ENCODE measurements around the gene KIF16B. TPM values are rescaled to one million over a fixed set of nuclear protein-coding genes. Genes with fewer than 3 reads are reported as not detected.
"Not testable (repeated sequence)": the region's sequence is repeated elsewhere in the genome, so short reads cannot be mapped to it uniquely, and the experiment has no call there.

The KIF16B gene
- polyA plus RNA-seq, 12 donors, result 7.9 to 33.0 (median 22.5) TPM; not detected in 1

GRCh38 chr20:16590041-16590633 lies 16.9 kb upstream of the KIF16B start:
- no peak for DNase-seq

- DNase-seq, result no peak
Measured at GRCh38 chr20:16589623-16590022, 16.4 kb upstream of the KIF16B start.

GRCh38 chr20:16588241-16588640 lies 15.0 kb upstream of the KIF16B start:
- DNase-seq, result no peak

GRCh38 chr20:16587066-16587465 lies 13.8 kb upstream of the KIF16B start:
- no peak for DNase-seq

DNA sequence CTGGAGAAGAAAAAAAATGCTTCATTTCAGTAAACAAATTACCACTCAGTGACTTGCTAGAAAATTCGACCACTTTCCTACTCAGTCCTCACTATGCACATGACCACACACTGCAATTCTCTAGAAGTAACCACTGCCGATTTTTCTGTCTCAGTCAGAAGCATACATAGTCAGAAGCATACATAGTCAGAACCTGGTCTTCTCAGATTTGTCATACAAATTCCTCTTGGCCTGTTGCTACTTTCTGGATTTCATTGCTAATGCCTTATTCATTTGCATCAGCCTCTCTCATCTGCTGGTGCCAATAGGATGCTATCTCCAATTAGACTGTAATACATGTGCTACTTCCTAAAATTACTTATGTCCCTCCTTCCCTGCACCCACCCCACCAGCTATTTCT lies 10.2 kb upstream of the KIF16B start:
- DNase-seq, result no peak

- DNase-seq, result no peak
Measured at GRCh38 chr20:16581241-16581640, 8.0 kb upstream of the KIF16B start.

DNA sequence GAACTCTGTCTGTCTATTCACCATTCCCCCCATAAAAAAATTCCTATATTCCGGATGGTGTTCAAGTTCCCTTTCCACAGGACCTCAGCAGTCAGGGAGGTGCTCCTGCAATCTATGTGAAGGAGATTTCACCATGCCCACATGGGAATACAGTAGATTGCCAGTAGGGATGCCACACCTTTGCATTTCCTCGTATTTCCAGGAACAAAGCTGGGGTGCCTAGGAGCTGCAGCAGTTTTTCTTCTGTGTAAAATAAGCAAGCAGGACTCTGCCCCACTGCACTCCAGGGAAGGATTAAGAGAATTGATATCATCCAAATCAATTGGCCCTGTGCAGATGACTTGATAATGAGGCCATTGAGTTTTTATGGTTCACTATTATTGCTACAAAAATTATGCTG lies 7.4 kb upstream of the KIF16B start:
- no peak for DNase-seq

- DNase-seq, result peak; percentile 38
Measured at GRCh38 chr20:16580147-16580546, 6.9 kb upstream of the KIF16B start.

- DNase-seq, result no peak
Measured at GRCh38 chr20:16576219-16576618, 3.0 kb upstream of the KIF16B start.

DNA sequence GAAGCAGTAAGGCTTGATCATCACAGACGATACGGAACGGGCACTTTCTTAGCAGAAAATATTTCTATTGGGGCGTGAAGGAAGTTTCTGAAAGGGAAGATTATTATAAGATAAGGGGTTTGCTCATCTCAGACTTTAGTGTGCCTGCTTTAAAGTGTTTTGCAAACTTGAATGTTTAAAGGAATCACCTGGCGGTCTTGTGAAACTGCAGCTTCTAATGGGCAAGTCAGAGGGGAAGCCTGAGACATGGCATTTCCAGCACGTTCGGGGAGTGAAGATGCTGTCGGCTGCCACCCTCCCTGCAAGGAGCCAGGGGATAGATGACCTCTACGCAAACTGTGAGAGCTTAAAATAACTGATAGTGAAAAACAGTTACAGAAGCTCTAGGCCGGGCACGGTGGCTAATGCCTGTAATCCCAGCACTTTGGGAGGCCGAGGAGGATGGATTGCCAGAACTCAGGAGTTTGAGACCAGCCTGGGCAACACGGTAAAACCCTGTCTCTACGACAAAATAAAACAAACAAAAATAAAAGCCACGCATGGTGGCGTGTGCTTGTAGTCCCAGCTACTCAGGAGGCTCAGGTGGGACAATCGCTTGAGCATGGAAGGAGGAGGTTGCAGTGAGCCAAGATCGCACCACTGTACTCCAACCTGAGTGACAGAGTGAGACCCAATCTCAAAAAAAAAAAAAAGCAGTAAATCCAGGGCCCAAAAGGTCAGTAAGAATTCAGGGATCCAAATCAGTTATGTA lies 2.3 kb upstream of the KIF16B start:
- no peak for DNase-seq

DNA sequence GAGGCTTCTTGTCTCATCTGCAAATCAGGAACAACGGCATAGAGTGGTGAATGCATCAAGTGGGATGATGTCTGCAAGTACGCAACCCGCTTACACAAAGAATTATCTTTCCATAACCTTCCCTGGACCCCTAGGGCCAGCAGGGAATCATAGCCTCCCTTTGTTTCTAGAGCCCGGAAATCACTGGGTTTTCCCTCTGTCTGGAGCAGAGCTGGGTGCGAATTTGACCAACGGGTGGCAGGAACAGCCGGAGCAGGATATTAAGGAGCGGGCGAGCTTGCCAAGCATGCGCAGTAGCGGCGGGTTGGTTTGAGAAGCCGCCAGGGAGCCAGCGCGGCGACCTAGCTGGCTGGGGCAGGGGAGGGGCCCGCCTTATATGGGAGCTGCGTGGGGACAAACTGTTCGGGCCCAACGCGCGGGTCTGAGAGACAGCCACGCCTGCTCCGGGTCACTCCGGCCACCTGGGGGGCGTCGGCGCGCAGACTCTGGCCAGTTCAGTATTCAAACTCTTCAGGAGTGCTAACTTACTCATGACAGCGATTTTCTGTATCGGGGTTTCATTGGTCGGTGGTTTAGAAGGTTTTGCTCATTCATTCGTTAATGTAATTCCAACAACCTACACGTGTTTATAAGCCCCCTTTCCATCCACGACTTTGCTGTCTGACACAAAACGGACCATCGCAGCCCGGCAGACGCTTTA lies 1.6 kb upstream of the KIF16B start:
- DNase-seq, result peak; percentile 87

DNA sequence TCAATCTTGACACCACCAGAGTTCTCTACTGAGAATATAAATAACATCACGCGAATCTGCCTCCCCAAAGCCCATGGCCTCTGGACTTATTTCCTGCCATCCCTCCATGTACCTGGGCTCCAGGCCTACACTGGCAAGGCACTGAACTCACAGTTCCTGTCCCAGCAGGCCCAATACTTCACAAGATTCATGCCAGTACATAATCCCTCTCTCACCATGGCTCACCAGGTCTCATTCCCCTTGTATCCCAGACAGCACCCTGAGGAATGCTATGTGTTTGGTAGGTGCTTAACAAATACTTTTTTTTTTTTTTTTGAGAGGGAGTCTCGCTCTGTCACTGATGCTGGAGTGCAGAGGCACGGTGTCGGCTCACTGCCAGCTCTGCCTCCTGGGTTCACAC lies 1.9 kb downstream of the KIF16B start:
- no peak for DNase-seq

GRCh38 chr20:16569246-16570153 lies 3.7 kb downstream of the KIF16B start:
- no peak for DNase-seq

GRCh38 chr20:16566080-16566479 lies 7.2 kb downstream of the KIF16B start:
- DNase-seq, result no peak

- not testable (repeated sequence) for DNase-seq
Measured at GRCh38 chr20:16564079-16564478, 9.2 kb downstream of the KIF16B start.

- DNase-seq, result no peak
Measured at GRCh38 chr20:16563066-16563806, 10.0 kb downstream of the KIF16B start.

- DNase-seq, result no peak
Measured at GRCh38 chr20:16562259-16562658, 11.0 kb downstream of the KIF16B start.

DNA sequence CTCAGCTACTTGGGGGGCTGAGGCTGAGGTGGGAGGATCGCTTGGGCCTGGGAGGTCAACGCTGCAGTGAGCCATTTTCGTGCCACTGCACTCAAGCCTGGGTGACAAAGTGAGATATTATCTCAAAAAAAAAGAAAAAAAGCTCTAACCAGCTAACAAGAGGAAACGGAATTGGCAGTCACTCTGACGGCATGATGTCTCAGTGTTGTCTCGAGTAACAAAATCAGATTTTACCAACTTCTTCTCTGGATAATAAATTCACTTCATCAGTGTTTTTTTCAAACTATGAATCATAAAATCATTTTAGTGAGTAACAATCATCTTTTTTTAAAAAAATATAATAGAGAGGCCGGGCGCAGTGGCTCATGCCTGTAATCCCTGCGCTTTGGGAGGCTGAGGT lies 12.6 kb downstream of the KIF16B start:
- no peak for DNase-seq

- DNase-seq, result no peak
Measured at GRCh38 chr20:16560216-16560615, 13.0 kb downstream of the KIF16B start.

- no peak for DNase-seq
Measured at GRCh38 chr20:16556301-16556700, 16.9 kb downstream of the KIF16B start.

DNA sequence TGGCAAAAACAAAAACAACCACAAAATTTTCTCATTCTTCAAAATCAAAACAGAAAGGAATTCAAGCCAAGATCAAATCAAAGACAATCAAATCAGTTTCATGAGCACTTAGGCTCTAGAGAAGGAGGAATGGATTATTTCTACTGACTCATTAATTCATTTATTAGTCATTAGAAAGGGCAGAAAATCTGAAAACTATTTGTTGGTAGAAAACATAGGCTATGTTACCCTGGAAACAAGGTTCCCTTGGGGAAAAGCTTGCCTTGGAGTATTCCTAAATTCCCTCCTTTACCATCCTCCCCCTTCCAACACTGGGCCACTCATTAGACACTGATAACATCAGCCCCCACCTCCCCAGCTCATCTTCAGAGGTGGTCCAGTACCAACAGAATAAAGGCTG lies 17.5 kb downstream of the KIF16B start:
- DNase-seq, result no peak

Data from muscle of arm (tissue), 12 donors.